Aorta (tissue), 5 donors: ENCODE results near the gene KCTD19. TPM values are rescaled to one million over a fixed set of nuclear protein-coding genes. Genes with fewer than 3 reads are reported as not detected.

ENCODE experiments used
- ATAC-seq: fragments of 200-7000 bp; cut with Tn5 transposase; one replicate; pipeline ENCODE4 v1.9.1; 2022; ENCODE audit warnings: moderate library complexity; ENCODE audit not compliant: low FRiP score
- DNase-seq, 2 donors: peaks; one replicate each; pipeline ENCODE4 v3.0.0-alpha.2; 2020
- H3K27ac ChIP-seq, 2 donors: one replicate each; pipeline ENCODE4 v1.5.1; 2013; ENCODE audit warnings: low read length in 2 of 2, mild to moderate bottlenecking in 2 of 2, moderate library complexity in 2 of 2, control low read depth in 1 of 2, inconsistent platforms in 1 of 2, low read depth in 1 of 2
- H3K27me3 ChIP-seq, 2 donors: one replicate each; pipeline ENCODE4 v1.6.1; 2013; ENCODE audit warnings: control low read depth in 1 of 2, low read length in 1 of 2, mild to moderate bottlenecking in 1 of 2, moderate library complexity in 1 of 2; ENCODE audit not compliant: insufficient read depth in 2 of 2, control insufficient read depth in 1 of 2
- H3K36me3 ChIP-seq, 2 donors: one replicate each; pipeline ENCODE4 v1.6.1; 2013; ENCODE audit warnings: control low read depth in 1 of 2, low read length in 1 of 2, mild to moderate bottlenecking in 1 of 2; ENCODE audit not compliant: insufficient read depth in 2 of 2, control insufficient read depth in 1 of 2
- H3K4me1 ChIP-seq, 2 donors: one replicate each; pipeline ENCODE4 v1.6.1; 2013; ENCODE audit warnings: low read length in 2 of 2, control low read depth in 1 of 2, mild to moderate bottlenecking in 1 of 2, moderate library complexity in 1 of 2; ENCODE audit not compliant: insufficient read depth in 2 of 2, control insufficient read depth in 1 of 2
- H3K4me3 ChIP-seq, 2 donors: one replicate each; pipeline ENCODE4 v1.5.1; 2013; ENCODE audit warnings: low read length in 2 of 2, control low read depth in 1 of 2, mild to moderate bottlenecking in 1 of 2
- H3K9me3 ChIP-seq: one replicate; pipeline ENCODE4 v1.6.1; 2013; ENCODE audit warnings: mild to moderate bottlenecking, low read length; ENCODE audit not compliant: control insufficient read depth
- WGBS, 2 donors: extraction: QIAGEN DNeasy Blood & Tissue Kit; methylation state at CpG; one replicate each; pipeline ENCODE4 v1.1.7; 2013; 5-methylcytosine and 5-hydroxymethylcytosine counted together
- intact Hi-C, 2 donors: fragments of 100-400 bp; cut with DNase I; formaldehyde crosslinking; loops; one replicate each; pipeline versions ENCODE4 v1.14.2 to v1.15.0; 2022
- polyA plus RNA-seq, 2 donors: library from polyadenylated mRNA; stranded (reverse); fragments of 200-250 nt; gene quantifications; one replicate each; pipeline ENCODE4 v1.2.3, GENCODE V29; 2013
- total RNA-seq, 2 donors: library from RNA; stranded (reverse); fragmentation: NEBNext Ultra II Directional; extraction: Animal tissue kit (Norgen Biotek cat#: 25700); gene quantifications; one replicate each; pipeline ENCODE4 v1.2.1, GENCODE V29; 2021
- donor health status: healthy with polysubstance abuse.
- donor health status: Bipolar disorder and iron deficiency.
- donor health status: DM: no; HTN: no; CAD: no.
- donor health status: DM: no; HTN: no; CAD: no.
- donor health status: DM: yes; HTN: yes; CAD: no.

KCTD19 gene
- total and polyA plus RNA-seq, 4 donors, result 0.12 TPM; not detected in 3

DNA sequence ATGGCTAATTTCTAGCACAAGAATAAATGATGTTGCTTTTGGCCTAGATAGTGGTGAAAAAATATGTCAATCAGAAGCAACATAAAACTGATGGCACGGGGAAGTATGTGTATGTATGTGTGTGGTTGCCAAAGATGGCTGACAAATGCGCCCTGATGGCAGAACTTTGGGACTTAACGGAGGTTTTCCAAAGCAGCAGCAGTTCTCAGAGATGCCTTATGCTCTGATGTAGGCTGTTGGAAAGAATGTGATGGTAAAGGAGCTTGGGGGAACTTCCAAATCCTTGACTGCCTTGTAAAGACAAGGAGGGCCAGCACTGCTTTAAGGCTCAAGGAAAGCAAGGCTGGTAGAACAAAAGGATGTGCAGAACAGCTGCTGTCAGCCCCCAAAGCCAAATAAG is 16.0 kb downstream of the KCTD19 start:
- H3K4me1 ChIP-seq, result peaks cover 0 to 2% of the 10 kb centered on the region in 2 donors
- no peak for ATAC-seq
- WGBS, 2 donors, result 81 to 88% methylated on average over 3 of the region's 3 CpGs
- H3K27ac ChIP-seq, result no peak overlapping the region
- H3K9me3 ChIP-seq, result no peaks in the 10 kb centered on the region
- no peaks in the 10 kb centered on the region for H3K27me3 ChIP-seq
- H3K36me3 ChIP-seq, result no peaks in the 10 kb centered on the region
- intact Hi-C loops, result no loop called here
- DNase-seq, result no peak
- no peak overlapping the region for H3K4me3 ChIP-seq

DNA sequence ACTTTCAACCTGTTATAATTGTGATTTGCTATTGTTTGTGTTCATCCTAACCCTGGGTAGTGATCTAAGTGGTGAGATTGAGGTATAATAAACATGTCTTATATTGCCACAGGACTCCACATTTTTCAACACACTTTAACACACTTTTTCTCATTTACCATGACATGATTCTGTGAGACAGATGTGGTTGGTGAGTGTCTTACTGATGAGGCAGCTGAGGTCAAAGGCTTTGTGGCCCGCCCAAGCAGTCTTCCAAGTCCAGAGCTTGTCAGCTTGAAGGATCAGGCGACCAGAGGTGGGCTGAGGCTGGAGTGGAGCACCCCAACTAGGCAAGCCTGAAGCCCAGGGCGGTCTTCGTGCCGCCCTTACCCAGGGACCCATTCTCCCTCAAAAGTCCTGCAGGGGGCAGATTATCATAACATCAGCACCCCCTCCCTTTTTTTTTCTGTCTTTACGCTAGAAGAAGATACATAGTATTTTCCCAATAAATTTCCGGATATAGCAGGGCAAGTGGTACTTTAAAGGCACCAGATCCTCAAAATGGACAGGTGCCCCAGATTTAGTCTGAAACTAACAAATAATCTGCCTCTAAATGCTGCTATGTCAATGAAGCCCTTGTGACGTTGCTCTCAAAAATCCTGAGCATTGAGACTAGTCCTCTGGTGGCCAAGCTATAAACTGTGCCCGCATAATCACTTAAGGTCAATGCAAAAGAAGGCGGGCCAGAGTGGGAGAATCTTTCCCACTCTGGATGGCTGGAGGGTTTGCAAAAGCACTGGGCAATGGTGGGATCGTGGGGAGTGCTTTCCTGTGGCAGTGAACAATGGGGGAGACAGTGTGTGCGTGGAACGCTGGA is 21.1 kb downstream of the KCTD19 start:
- H3K4me1 ChIP-seq, result no peaks in the 10 kb centered on the region
- H3K36me3 ChIP-seq, result no peaks in the 10 kb centered on the region
- no peak for DNase-seq
- H3K27ac ChIP-seq, result no peak overlapping the region
- ATAC-seq, result no peak
- no peaks in the 10 kb centered on the region for H3K9me3 ChIP-seq
- H3K4me3 ChIP-seq, result no peak overlapping the region
- no peaks in the 10 kb centered on the region for H3K27me3 ChIP-seq
- intact Hi-C loops, result no loop called here
- WGBS, 2 donors, result 90% methylated on average over 13 of the region's 13 CpGs

DNA sequence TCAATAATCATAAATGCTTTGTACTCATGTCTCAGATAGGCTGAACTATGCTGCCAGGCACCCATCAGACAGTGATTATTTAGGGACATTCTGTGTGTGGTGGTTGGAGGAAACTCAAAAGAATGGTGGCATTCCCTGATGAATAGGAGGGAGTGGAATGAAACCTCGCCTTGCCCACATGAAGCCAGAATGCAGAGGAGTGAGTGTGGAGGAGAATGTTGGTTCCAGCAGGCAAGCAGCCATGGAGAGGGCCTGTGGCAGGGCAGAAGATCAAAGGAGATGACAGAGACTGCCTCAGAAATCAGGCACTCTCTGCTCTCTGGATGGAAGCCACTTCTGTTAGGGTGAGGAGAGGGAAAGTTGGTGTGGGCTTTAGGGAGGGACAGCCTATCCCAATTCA is 22.5 kb downstream of the KCTD19 start:
- ATAC-seq (no peak), DNase-seq (no peak)
- Histone ChIP-seq H3K9me3 (no peaks in the 10 kb centered on the region), H3K4me3 (no peak overlapping the region), H3K4me1 (no peaks in the 10 kb centered on the region), H3K27me3 (no peaks in the 10 kb centered on the region), H3K27ac (no peak overlapping the region), H3K36me3 (no peaks in the 10 kb centered on the region)
- intact Hi-C loops, result no loop called here
- 67 to 69% methylated on average over 1 of the region's 1 CpG for WGBS, 2 donors

DNA sequence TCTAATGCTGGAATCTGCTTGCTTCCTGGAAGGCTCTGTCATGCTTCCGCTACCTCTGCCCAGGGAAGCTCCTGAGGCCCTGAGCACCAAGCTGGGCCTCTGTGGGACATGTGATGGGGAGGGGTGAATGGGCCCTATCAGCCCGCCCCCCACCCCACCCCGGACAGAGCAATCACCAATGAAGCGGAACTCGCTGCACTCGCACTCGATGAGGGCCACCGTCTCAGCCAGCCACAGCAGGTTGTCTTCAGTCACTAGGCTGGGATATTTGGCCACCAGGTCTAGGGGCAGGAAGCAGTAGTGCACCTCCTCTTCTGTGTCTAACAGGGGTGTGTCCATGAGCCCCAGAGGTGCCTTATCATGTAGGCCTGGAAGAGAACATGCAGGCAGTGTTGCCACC is 23.6 kb downstream of the KCTD19 start:
- H3K4me3 ChIP-seq, result no peak overlapping the region
- intact Hi-C loops, result no loop called here
- 87 to 88% methylated on average over 8 of the region's 8 CpGs for WGBS, 2 donors
- no peaks in the 10 kb centered on the region for H3K36me3 ChIP-seq
- DNase-seq (no peak), ATAC-seq (no peak)
- no peaks in the 10 kb centered on the region for H3K27me3 ChIP-seq
- no peak overlapping the region for H3K27ac ChIP-seq
- H3K9me3 ChIP-seq, result no peaks in the 10 kb centered on the region
- no peaks in the 10 kb centered on the region for H3K4me1 ChIP-seq

DNA sequence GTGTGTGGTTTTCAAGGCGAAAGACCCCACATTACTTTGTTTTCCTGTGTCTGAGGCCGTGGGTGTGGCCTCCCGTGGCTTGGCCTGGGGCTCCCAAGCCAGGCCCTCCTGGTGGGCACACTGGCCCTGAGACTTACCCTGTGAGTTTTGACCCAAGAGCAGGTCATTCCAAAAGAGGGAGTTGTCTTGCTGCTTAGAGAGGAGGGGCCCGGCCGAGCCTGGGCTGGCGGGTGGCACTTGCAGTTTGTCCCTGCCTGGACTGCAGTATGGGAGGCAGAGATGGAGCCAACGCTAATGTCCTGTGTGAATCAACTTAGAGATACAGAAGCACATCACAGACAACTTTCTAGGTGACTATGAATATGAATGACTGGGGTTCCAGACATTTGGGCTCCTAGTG is 24.5 kb downstream of the KCTD19 start:
- no peak for ATAC-seq
- H3K4me1 ChIP-seq, result no peaks in the 10 kb centered on the region
- no peaks in the 10 kb centered on the region for H3K27me3 ChIP-seq
- H3K9me3 ChIP-seq, result no peaks in the 10 kb centered on the region
- no peak overlapping the region for H3K27ac ChIP-seq
- peak in 1 of 2 donors; percentile 35 for DNase-seq
- 53 to 64% methylated on average over 7 of the region's 7 CpGs for WGBS, 2 donors
- intact Hi-C loops, result no loop called here
- H3K4me3 ChIP-seq, result no peak overlapping the region
- no peaks in the 10 kb centered on the region for H3K36me3 ChIP-seq

DNA sequence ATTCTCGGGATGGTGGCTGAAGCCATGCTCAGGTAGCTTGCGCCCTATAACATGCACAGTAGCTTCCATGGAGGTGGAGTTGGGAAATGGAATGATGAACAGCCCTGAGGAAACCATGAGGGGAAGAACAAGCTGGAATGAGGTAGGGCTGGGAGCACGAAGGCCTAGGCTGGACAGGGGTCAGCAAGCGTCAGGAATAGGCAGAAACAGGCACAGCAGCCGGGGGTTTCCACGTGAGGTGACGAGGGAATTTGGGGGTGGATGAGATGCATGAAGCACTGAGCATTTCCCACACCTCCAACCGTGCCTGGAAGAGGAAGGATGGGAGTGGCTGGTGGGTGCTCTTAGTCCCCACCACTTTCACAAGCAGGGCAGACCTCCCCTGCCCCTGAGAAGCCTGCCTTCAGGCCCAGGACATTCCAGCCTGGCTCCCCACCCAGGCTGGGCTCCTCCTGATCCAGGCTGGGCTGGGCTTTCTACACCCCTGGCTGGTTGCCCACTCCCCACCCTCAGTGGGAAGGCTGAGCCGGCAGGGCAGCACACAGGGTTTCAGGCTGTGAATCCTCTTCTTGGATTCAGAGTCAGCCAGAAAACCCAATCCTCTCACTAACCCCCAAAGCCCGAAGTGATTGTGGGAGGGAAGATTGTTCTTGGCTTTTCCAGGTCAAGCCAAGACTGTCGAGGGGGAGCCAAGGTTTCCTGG is 25.3 kb downstream of the KCTD19 start:
- intact Hi-C loops, result no loop called here
- Histone ChIP-seq H3K27me3 (no peaks in the 10 kb centered on the region), H3K27ac (no peak overlapping the region), H3K4me1 (no peaks in the 10 kb centered on the region), H3K4me3 (no peak overlapping the region), H3K36me3 (no peaks in the 10 kb centered on the region), H3K9me3 (no peaks in the 10 kb centered on the region)
- DNase-seq (peak; percentile 76 to 90), ATAC-seq (peak; percentile 76)
- WGBS, 2 donors, result 62% methylated on average over 11 of the region's 11 CpGs

DNA sequence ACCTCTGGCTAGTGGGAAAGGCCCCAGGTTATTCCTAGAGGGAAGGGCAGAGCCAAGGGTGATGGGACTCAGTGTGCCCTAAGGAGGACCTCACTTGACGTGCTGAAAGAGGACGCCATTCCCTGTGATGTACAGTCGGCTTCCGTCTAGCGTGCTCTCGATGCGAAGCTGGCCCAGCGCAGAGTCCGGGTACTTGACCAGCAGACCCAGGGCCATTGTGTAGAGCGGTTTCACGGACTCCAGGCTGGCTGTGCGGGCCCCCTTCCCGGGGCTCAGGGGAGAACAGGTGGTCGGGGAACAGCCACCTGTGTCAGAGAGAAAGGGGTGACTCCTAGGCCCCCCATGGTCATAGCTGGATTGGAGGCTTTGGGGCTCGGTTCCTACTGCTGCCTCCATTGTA is 27.3 kb downstream of the KCTD19 start:
- DNase-seq (no peak), ATAC-seq (no peak)
- intact Hi-C loops, result no loop called here
- H3K27ac ChIP-seq, result no peak overlapping the region
- H3K9me3 ChIP-seq, result no peaks in the 10 kb centered on the region
- WGBS, 2 donors, result 95 to 97% methylated on average over 15 of the region's 15 CpGs
- no peak overlapping the region for H3K4me3 ChIP-seq
- no peaks in the 10 kb centered on the region for H3K27me3 ChIP-seq
- no peaks in the 10 kb centered on the region for H3K36me3 ChIP-seq
- no peaks in the 10 kb centered on the region for H3K4me1 ChIP-seq

DNA sequence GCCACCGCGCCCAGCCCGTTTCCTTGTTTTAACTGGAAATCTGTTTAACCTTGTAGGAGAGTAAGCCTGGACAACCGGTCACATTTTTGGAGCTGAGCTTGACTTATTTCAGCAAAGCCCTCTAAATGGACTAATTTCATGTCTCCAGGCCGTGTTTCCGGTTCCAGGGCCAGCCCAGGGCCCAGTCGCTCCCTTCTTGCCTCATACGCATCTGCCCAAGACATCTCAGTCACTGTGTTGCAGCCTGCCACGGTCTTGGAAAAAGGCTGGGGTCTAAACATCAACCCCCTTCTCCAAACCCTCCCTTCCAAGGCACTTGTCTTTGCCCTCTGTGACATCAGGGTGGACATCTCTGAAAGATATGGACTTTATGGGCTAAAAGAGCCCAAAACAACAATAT is 28.3 kb downstream of the KCTD19 start:
- Histone ChIP-seq H3K27ac (no peak overlapping the region), H3K27me3 (no peaks in the 10 kb centered on the region), H3K9me3 (no peaks in the 10 kb centered on the region), H3K36me3 (no peaks in the 10 kb centered on the region), H3K4me3 (no peak overlapping the region), H3K4me1 (no peaks in the 10 kb centered on the region)
- 93 to 96% methylated on average over 9 of the region's 9 CpGs for WGBS, 2 donors
- ATAC-seq, result no peak
- no peak for DNase-seq
- intact Hi-C loops, result no loop called here

DNA sequence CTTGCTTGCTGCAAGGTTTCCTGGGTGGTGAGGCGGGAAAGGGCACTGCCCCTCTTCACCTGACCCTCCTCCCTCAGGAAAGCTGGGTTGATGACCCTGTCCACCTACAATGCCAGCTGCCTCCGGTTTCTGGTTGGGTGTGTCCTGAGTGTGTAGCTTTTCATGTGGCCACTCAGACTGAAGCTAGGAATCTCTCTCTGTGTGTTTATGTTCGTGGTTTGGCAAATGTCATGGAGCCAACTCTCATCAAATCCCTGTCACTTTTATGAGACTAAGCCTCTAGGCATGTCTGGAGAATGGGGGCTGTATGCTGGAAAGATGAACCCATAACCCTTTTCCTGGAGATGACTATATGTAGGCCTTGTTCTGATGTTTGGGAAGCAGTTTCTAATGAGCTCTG is 30.1 kb downstream of the KCTD19 start:
- ATAC-seq (no peak), DNase-seq (peak in 1 of 2 donors; percentile 6)
- Histone ChIP-seq H3K4me1 (no peaks in the 10 kb centered on the region), H3K4me3 (no peak overlapping the region), H3K36me3 (no peaks in the 10 kb centered on the region), H3K9me3 (no peaks in the 10 kb centered on the region), H3K27me3 (no peaks in the 10 kb centered on the region), H3K27ac (no peak overlapping the region)
- 59 to 66% methylated on average over 3 of the region's 3 CpGs for WGBS, 2 donors
- intact Hi-C loops, result no loop called here
